Glomerular endothelial cell (primary cell): ENCODE data around the gene OR14J1. TPM values are rescaled to one million over a fixed set of nuclear protein-coding genes. Genes with fewer than 3 reads are reported as not detected.
"Not testable (repeated sequence)": the region's sequence is repeated elsewhere in the genome, so short reads cannot be mapped to it uniquely, and the experiment has no call there.

Experiments used
- DNase-seq: peaks from one replicate; pipeline ENCODE4 v3.0.0-alpha.2; 2011; ENCODE audit warnings: low read depth, low spot score; ENCODE audit errors: extremely low read depth
- total RNA-seq: library from RNA; depleted of rRNA; stranded (reverse); fragments of >200 nt; gene quantifications from 2 replicates; pipeline ENCODE4 v1.2.3, GENCODE V29; 2015

The OR14J1 gene, protein sequence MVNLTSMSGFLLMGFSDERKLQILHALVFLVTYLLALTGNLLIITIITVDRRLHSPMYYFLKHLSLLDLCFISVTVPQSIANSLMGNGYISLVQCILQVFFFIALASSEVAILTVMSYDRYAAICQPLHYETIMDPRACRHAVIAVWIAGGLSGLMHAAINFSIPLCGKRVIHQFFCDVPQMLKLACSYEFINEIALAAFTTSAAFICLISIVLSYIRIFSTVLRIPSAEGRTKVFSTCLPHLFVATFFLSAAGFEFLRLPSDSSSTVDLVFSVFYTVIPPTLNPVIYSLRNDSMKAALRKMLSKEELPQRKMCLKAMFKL
- not detected in 2 replicates for total RNA-seq

DNA sequence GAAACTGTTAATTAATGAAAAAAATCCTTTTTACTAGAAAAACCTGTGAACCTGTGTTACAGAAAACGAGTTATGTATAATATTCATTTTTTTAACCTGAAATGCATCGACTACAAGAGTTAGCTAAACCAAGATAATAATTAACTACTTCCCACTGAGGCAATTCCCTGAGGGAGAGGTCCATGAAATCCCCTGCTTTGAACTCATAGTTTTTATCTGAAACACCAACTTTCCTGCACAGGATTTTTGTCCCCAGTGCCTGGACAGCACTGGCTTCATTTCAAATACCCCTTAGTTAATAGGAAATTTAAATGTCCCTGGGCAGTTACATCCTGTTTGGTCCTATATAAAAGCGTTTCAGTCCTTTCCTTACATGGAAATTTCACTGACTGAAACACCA, at the start of gene OR14J1:
TSS of gene OR14J1 (plus strand) at position 386 of the 400 bp plus-strand sequence. CDS start 4,989 bp downstream, outside the sequence.
- no peak for DNase-seq

GRCh38 chr6:29251736-29252135, 49.8 kb upstream of the OR14J1 start:
- DNase-seq = no peak

- no peak for DNase-seq
These were observed 46.0 kb upstream of the OR14J1 start for GRCh38 chr6:29255530-29255929.

DNA sequence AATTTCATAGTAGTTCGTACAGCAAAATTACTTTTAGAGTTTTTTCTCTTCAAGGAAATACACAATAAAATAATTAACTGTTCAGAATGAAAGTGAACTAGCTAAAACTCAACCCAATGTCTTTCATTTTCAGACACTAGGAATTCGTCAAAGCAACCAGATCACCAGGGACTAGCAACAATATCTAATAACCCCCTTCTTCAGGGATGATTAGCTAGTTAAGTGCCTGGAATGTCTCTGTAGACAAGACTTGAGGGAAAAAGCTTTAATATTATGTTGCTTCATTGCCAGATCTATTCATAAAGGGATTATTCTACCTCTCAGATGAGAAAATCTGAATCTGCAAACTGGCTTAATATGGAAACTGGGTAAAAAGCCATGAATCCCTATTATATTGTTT, 41.8 kb upstream of the OR14J1 start:
- no peak for DNase-seq

- no peak for DNase-seq
These were observed 38.5 kb upstream of the OR14J1 start for GRCh38 chr6:29263001-29263400.

DNA sequence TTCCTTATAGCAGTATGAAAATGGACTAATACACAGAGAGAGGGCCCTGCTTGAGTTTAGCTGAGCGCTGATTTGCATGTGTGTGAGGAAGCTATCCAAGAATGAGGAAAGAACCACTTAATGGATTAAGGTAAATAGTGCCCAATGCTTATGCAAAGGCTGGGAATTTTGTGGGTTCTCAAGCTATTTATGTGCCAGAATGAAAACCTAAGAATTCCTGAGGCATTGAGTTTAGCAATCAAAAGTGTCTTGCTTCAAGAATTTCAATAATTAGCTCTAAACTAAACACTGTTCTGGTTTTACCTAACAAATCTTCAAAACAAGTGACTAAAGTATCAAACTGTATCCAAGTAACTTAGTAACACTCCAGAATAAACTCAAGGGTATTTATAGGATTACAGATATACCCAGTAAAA, 7.0 kb upstream of the OR14J1 start:
- DNase-seq = no peak

- no peak for DNase-seq
These were observed 6.3 kb upstream of the OR14J1 start for GRCh38 chr6:29295181-29295585.

DNA sequence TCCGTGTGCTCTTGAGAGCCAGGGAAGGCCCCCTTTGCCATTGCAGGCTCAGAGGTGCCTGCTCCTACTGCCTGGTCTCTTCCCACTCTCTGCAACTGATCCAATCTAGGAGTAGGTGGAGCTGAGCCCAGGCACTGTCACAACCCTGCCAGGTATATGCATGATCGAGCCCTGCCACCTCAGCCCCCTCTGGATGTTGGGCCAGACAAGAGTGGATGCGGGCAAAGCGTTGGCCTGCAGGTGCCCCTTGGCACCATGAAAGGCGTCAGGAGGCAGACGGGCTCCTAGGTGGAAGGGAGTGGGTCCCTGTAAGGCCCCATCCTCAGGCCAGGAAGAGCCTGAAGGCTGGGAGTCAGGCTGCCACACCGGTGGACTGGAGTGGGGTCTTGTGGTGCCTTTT, 5.9 kb upstream of the OR14J1 start:
- no peak for DNase-seq

DNA sequence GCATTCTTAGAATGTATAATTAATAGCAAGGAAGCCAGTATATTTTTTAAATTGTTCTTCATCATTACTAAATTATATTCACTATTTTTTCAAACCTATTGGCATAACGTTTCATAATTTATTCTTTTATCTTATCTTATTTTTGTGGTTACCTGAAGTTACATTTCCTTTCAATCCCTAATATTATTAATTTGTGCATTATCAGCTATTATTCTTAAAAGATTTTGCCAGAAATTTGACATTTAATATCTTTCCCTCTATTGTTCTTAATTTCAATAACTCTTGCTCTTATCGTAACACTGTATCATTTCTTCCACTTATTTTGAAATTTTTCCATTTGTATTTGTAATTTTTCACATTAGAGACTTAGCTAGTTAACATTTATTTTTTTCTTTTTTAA, 18.4 kb downstream of the OR14J1 start:
- no peak for DNase-seq

DNA sequence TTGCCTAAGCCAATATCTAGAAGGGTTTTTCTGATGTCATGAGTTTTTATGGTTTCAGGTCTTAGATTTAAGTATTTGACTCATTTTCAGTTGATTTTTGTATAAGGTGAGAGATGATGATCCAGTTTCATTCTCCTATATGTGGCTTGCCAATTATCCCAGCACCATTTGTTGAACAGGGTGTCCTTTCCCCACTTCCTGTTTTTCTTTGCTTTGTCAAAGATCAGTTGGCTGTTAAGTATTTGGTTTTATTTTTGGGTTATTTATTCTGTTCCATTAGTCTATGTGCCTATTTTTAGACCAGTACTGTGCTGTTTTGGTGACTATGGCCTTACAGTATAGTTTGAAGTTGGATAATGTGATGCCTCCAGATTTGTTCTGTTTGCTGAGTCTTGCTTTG, 21.8 kb downstream of the OR14J1 start:
- DNase-seq = not testable (repeated sequence)

DNA sequence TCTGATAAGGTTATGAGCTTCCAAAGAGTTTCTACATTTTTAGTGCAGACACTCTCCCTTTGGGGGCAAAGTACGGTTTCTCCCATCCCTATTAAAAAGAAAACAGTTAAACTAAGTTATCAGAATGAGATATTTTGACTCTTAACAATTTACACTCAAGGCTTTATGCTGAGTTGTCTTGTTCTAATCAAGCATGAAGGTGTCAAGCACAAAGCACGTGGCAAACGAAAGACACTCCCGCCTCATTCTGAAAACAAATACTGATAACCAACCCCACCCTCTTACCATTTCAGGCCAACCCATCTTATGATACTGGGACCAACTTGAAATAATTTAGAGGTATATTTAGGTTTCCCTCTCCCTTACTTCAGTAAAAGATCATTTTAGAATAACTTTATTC, 24.3 kb downstream of the OR14J1 start:
- no peak for DNase-seq

DNA sequence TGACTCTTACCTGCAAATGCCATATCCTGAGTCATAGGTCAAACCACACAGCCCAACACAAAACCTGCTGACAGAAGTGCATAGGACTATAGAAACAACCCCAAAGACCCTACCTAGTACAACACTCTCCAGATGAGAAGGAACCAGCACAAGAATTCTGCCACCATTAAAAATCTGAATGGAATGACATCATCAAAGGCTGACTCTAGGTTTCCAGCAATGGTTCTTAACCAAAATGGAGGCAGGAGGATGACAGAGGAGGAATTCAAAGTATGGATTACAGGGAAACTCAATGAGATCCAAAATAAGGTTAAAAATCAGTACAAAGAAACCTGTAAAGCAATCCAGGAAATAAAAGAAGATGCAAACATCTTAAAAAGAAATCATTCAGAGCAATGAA, 31.2 kb downstream of the OR14J1 start:
- no peak for DNase-seq

DNA sequence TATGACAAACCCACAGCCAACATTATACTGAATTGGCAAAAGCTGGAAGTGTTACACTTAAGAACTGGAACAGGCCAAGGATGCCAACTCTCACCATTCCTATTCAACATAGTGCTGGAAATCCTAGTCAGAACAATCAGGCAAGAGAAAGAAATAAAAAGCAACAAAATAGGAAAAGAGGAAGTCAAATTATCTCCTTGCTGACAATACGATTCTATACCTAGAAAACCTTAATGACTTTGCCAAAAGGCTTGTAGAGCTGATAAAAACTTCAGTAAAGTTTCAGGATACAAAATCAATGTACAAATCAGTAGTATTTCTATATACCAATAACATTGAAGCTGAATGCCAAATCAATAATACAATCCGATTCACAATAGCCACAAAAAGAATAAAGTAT, 34.8 kb downstream of the OR14J1 start:
- no peak for DNase-seq

GRCh38 chr6:29345380-29345779, 43.9 kb downstream of the OR14J1 start:
- no peak for DNase-seq

DNA sequence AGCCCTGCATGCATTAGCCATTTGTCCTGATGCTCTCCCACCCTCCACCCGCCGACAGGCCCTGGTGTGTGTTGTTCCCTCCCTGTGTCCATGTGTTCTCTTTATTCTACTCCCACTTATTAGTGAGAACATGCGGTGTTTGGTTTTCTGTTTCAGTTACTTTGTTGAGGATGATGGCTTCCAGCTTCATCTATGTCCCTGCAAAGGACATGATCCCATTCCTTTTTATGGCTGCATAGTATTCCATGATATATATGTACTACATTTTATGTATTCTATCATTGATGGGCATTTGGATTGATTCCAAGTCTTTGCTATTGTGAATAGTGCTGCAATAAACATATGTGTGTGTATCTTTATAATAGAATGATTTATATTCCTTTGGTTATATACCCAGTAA, 47.8 kb downstream of the OR14J1 start:
- DNase-seq = not testable (repeated sequence)

GRCh38 chr6:29354980-29355379, 53.5 kb downstream of the OR14J1 start:
- DNase-seq = no peak

DNA sequence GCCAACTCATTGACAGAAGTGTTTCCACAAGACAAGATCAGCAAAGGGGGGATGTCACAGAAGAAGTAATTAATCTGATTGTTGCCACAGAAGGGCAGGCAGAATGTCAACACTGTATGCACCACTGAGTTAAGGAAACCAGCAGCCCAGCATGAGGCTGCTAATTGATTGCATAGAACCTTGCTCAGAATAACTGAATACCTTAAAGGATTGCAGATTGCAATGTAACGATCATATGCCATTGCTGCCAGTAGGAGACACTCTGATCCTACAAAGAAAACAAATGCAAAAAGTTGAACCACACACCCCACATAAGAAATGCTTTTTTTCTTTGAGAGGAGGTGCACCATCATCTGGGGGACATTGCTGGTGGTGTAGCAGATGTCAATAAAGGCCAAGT, 54.1 kb downstream of the OR14J1 start:
- DNase-seq = no peak

Other genes starting within 250 kb of the OR14J1 start
- gene OR2B3, start 214.4 kb upstream of the OR14J1 start, total RNA-seq = not detected in 2 replicates
- gene OR2J1, start 202.2 kb upstream of the OR14J1 start, total RNA-seq = not detected in 2 replicates
- gene OR2J3, start 193.6 kb upstream of the OR14J1 start, total RNA-seq = not detected in 2 replicates
- not detected in 2 replicates for gene OR2J2, start 130.8 kb upstream of the OR14J1 start, total RNA-seq
- not detected in 2 replicates for gene OR5V1, start 67.2 kb downstream of the OR14J1 start, total RNA-seq
- gene OR12D3, start 73.6 kb downstream of the OR14J1 start, total RNA-seq = not detected in 2 replicates
- gene OR12D2, start 93.9 kb downstream of the OR14J1 start, total RNA-seq = not detected in 2 replicates
- gene OR12D1, start 113.2 kb downstream of the OR14J1 start, total RNA-seq = not detected in 2 replicates
- gene OR10C1, start 137.6 kb downstream of the OR14J1 start, total RNA-seq = not detected in 2 replicates
- not detected in 2 replicates for gene OR11A1, start 155.4 kb downstream of the OR14J1 start, total RNA-seq
- gene OR2H1, start 155.5 kb downstream of the OR14J1 start, total RNA-seq = not detected in 2 replicates
- not detected in 2 replicates for gene MAS1L, start 186.3 kb downstream of the OR14J1 start, total RNA-seq